KG1 (cell line): Measurements from ENCODE around the gene UCP1.
"Not testable (repeated sequence)": the region's sequence is repeated elsewhere in the genome, so short reads cannot be mapped to it uniquely, and the experiment has no call there.

Experiments used
- DNase-seq: peaks from one replicate; lab custom pipeline; 2025; lab: John Stamatoyannopoulos, UW

Gene UCP1

DNA sequence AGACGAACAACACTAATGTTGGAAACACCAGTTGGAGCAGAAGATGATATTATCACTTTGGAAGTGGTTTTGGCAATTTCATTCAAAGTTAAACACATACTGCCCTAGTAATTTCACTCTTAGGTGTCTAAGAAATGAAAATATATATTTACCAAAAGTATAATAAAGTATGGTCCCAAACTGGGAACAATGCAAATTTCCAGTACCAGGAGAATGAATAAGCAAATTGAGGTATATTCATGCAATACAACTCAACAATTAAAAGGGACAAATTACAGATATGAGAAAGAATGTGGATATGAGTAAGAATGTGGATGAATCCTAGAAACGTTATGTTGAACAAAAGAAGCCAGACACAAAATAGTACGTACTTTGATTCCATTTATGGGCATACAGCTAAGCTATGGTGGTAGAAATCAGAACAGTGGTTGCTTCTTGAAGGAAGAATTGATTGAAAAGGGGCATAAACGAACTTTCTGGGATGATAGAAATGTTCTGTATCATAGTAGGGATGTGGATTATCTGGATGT, 34.7 kb downstream of the UCP1 start:
- no peak for DNase-seq

DNA sequence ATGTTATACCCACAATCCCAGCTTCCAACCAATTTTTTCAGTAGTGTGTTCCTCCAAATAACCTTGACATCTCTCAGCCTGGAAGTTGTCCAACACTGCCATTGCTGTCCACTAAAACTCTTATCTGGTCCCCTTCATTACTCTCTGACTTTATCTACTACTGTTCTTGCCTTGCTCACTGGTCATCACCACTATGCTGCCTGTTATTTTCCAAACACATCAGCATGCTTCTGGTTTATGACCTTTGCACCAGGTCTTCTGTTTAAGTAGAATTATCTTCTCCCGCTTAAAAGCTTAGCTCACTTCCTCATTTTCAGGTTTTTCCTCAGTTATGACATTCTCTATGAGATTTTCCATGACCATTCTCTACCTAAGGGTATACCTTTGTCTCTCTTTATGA, 39.3 kb downstream of the UCP1 start:
- no peak for DNase-seq

DNA sequence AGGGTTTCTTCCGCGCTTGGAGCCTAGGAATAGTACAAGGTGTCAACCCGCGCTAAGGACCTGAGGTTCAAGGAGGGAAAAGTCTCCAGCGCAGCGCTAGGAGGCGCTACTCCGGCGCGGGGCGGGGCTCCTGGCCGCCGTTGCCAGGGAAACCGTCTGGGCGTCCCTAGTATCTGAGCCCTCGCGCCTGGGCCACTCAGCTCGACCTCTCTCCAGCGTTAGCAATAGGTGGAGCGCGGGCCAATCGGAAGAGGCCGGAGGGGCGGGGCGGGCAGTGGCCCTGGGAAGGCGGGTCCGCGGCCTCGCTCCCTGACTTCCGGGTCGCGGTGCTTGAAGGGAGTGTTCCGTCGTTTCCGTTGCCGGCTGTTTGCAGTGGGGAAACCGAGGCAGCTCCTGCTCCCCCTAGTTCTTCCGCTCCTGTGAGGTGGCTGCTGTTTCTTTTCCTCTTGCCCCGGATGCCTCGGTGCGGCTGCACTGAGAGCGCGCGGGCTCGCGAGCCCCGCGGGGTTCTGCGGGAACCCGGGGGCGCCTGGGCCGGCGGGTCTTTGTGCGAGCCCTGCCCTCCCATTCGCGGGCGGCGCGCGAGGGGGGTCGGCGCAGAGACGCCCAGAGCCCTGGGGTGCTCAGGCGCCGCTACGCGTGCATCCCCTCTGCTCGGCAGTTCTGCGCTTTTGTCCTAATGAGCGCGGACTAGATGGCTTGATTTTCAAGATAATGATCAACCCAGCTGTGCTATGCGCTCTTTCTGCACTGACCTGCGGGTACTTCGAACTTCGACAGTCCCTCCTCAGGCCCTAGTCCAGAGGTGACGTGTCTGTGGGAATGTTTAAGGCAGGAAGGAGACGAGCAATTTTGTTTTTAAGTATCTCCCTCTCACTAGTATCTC, 44.7 kb downstream of the UCP1 start, which contains the start of gene ELMOD2:
TSS of gene ELMOD2 (plus strand) at position 312 of the 886 bp plus-strand sequence. CDS start 1,261 bp downstream, outside the sequence.
- peak; percentile 98 for DNase-seq

GRCh38 chr4:140523370-140523856, 45.3 kb downstream of the UCP1 start:
- no peak for DNase-seq

DNA sequence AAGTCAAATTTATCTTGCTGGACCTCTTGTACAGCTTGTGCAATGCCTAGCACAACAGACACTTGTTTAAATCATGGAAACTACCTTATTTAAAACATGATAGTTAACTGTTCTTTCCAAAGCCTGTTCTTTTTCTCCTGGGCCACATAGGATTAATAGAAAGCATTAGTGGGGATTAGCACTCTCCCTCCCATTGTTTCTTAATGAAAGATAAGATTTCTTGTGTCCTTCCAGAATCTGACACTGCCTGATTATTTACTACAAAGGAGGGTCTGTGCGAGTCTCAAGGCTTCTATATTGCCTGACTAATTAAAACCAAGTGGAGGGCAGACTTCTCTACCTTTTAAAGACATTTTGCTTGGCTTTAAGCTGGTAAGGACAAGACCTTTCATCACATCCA, 53.3 kb downstream of the UCP1 start:
- DNase-seq = no peak

- not testable (repeated sequence) for DNase-seq
Measured at GRCh38 chr4:140513765-140514164, 55.0 kb downstream of the UCP1 start.
